GM19238 (cell line): Measurements from ENCODE around the gene DSG3.

ENCODE experiments used
- DNase-seq: peaks from one replicate; pipeline ENCODE4 v3.0.0; 2011; ENCODE audit warnings: low spot score; ENCODE audit not compliant: insufficient read length

DSG3 gene

GRCh38 chr18:31430072-31430471 is 17.5 kb upstream of the DSG3 start:
- DNase-seq = no peak

- DNase-seq = no peak
Observed at GRCh38 chr18:31430554-31430953, 17.0 kb upstream of the DSG3 start.

GRCh38 chr18:31432316-31432715 is 15.2 kb upstream of the DSG3 start:
- DNase-seq = no peak

GRCh38 chr18:31436825-31437224 is 10.7 kb upstream of the DSG3 start:
- no peak for DNase-seq

- DNase-seq = no peak
Observed at GRCh38 chr18:31438402-31438801, 9.1 kb upstream of the DSG3 start.

- DNase-seq = no peak
Observed at GRCh38 chr18:31439807-31440325, 7.7 kb upstream of the DSG3 start.

GRCh38 chr18:31440787-31441186 is 6.8 kb upstream of the DSG3 start:
- DNase-seq = no peak

GRCh38 chr18:31441493-31441892 is 6.0 kb upstream of the DSG3 start:
- no peak for DNase-seq

- no peak for DNase-seq
Observed at GRCh38 chr18:31444142-31444541, 3.4 kb upstream of the DSG3 start.

GRCh38 chr18:31445908-31446307 is 1.6 kb upstream of the DSG3 start:
- no peak for DNase-seq

GRCh38 chr18:31446854-31447253 is 687 bp upstream of the DSG3 start:
- DNase-seq = no peak

- no peak for DNase-seq
Observed at GRCh38 chr18:31450409-31450808, 2.9 kb downstream of the DSG3 start.

- DNase-seq = no peak
Observed at GRCh38 chr18:31451625-31452024, 4.1 kb downstream of the DSG3 start.

- no peak for DNase-seq
Observed at GRCh38 chr18:31454066-31454708, 6.6 kb downstream of the DSG3 start.

GRCh38 chr18:31469629-31470028 is 22.1 kb downstream of the DSG3 start:
- no peak for DNase-seq

- no peak for DNase-seq
Observed at GRCh38 chr18:31478688-31479087, 31.1 kb downstream of the DSG3 start.

- no peak for DNase-seq
Observed at GRCh38 chr18:31482051-31482450, 34.5 kb downstream of the DSG3 start.

- DNase-seq = no peak
Observed at GRCh38 chr18:31483396-31483795, 35.9 kb downstream of the DSG3 start.

GRCh38 chr18:31484461-31484860 is 36.9 kb downstream of the DSG3 start:
- no peak for DNase-seq

GRCh38 chr18:31486165-31486564 is 38.6 kb downstream of the DSG3 start:
- no peak for DNase-seq

GRCh38 chr18:31487246-31488015 is 39.9 kb downstream of the DSG3 start:
- DNase-seq = no peak

- DNase-seq = no peak
Observed at GRCh38 chr18:31489311-31489710, 41.8 kb downstream of the DSG3 start.

- DNase-seq = no peak
Observed at GRCh38 chr18:31490387-31490786, 42.8 kb downstream of the DSG3 start.
